ENCODE results near the gene RBBP8.

DNA sequence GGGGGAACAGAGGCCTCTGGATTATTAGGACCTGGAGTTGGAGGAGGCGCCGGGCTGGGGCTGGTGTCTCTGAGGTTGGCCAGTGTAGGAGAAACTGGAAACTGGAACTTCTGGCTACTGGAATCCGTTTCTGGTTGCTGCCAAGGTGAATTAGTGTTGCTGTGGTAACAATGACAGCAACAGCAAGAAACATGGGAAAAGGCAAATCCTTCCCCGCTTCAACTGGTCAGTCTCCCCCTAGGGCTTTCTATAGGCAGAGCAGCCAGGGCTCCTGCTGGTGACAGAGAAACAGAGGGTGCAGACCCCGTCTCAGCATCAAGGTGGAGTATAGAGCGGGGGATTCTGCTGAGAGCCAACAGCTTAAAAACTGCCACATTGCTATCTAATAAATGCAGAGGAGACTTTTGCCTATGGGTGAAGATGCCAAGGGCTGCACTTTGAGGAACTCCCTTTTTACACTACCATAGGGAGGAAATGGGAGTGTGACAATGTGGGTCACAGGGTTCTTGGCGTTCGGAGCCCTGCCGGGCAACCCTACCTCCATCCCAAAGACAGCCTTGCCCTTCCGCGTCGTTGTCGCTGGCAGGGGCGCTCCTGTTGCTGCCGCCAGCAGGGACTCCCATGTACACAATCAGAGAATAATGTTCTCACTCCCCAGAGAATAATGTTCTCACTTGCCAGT lies 120.8 kb downstream of the RBBP8 start:
- TF ChIP-seq STAT3 (IDR thresholded peaks at IDR 0.05; ENCODE audit: low read depth, low read length) (no peak), GABPA (IDR thresholded peaks at IDR 0.05; ENCODE audit: low read depth) (no peak), SIX5 (IDR thresholded peaks at IDR 0.05; ENCODE audit: low read depth, low read length, severe bottlenecking) (no peak), EZH2 (IDR thresholded peaks at IDR 0.05; ENCODE audit: borderline replicate concordance, control insufficient read depth, low read depth, low read length) (no peak), CEBPB (IDR thresholded peaks at IDR 0.05; ENCODE audit: borderline replicate concordance in 1 of 2, low read depth in 2 of 2, low read length in 2 of 2) (no peak)
